Muscle layer of colon (tissue), 2 donors: ENCODE results near the gene FSD1.

Source experiments
- H3K27ac ChIP-seq: one replicate; pipeline ENCODE4 v1.7.0; 2013; ENCODE audit warnings: low read depth, mild to moderate bottlenecking, low read length, moderate library complexity
- H3K27me3 ChIP-seq, 2 donors: one replicate each; pipeline ENCODE4 v1.7.0; 2013; ENCODE audit warnings: low read length in 2 of 2, mild to moderate bottlenecking in 2 of 2; ENCODE audit not compliant: insufficient read depth in 2 of 2, control insufficient read depth in 1 of 2
- H3K36me3 ChIP-seq: one replicate; pipeline ENCODE4 v1.7.0; 2013; ENCODE audit warnings: mild to moderate bottlenecking, low read length; ENCODE audit not compliant: insufficient read depth
- H3K4me1 ChIP-seq: one replicate; pipeline ENCODE4 v1.7.0; 2013; ENCODE audit warnings: mild to moderate bottlenecking, low read length; ENCODE audit not compliant: insufficient read depth
- H3K4me3 ChIP-seq, 2 donors: one replicate each; pipeline ENCODE4 v1.7.0; 2013; ENCODE audit warnings: low read length in 2 of 2, low read depth in 1 of 2, mild to moderate bottlenecking in 1 of 2, moderate library complexity in 1 of 2
- H3K9ac ChIP-seq: one replicate; pipeline ENCODE4 v1.7.0; 2013; ENCODE audit warnings: low read length
- H3K9me3 ChIP-seq: one replicate; pipeline ENCODE4 v1.7.0; 2013; ENCODE audit warnings: mild to moderate bottlenecking, low read length
- donor health status: abdominal sarcoma.
- donor health status: Adenocarcinoma of cecum.

Gene FSD1

GRCh38 chr19:4350726-4351125 is 46.3 kb downstream of the FSD1 start:
- no peak overlapping the region for H3K27ac ChIP-seq

GRCh38 chr19:4352701-4353121 is 48.3 kb downstream of the FSD1 start:
- H3K9me3 ChIP-seq = no peaks in the 10 kb centered on the region
- no peaks in the 10 kb centered on the region for H3K27me3 ChIP-seq
- no peak overlapping the region for H3K27ac ChIP-seq
- peaks cover 6% of the 10 kb centered on the region for H3K36me3 ChIP-seq
- no peaks in the 10 kb centered on the region for H3K4me1 ChIP-seq
- H3K9ac ChIP-seq = no peak overlapping the region
- H3K4me3 ChIP-seq = no peak overlapping the region

More at GRCh38 chr19:4350726-4351125, 46.3 kb downstream of the FSD1 start:
- H3K27me3 ChIP-seq = no peaks in the 10 kb centered on the region
- H3K4me1 ChIP-seq = no peaks in the 10 kb centered on the region
- H3K36me3 ChIP-seq = peaks cover 17% of the 10 kb centered on the region
- no peak overlapping the region for H3K9ac ChIP-seq
- no peak overlapping the region for H3K4me3 ChIP-seq
- no peaks in the 10 kb centered on the region for H3K9me3 ChIP-seq

GRCh38 chr19:4354282-4354681 is 49.9 kb downstream of the FSD1 start:
- no peaks in the 10 kb centered on the region for H3K27me3 ChIP-seq
- H3K4me3 ChIP-seq = no peak overlapping the region
- H3K36me3 ChIP-seq = peaks cover 13% of the 10 kb centered on the region
- no peaks in the 10 kb centered on the region for H3K4me1 ChIP-seq
- no peak overlapping the region for H3K27ac ChIP-seq
- no peak overlapping the region for H3K9ac ChIP-seq
- no peaks in the 10 kb centered on the region for H3K9me3 ChIP-seq

- Histone ChIP-seq H3K4me1 (no peaks in the 10 kb centered on the region), H3K27me3 (no peaks in the 10 kb centered on the region), H3K9me3 (no peaks in the 10 kb centered on the region), H3K9ac (no peak overlapping the region), H3K27ac (no peak overlapping the region), H3K4me3 (no peak overlapping the region), H3K36me3 (peaks cover 19% of the 10 kb centered on the region)
These were observed 50.5 kb downstream of the FSD1 start for GRCh38 chr19:4354897-4355296.

- H3K9ac ChIP-seq = no peak overlapping the region
- H3K9me3 ChIP-seq = no peaks in the 10 kb centered on the region
- H3K36me3 ChIP-seq = peaks cover 22% of the 10 kb centered on the region
- H3K4me1 ChIP-seq = no peaks in the 10 kb centered on the region
- no peak overlapping the region for H3K4me3 ChIP-seq
- H3K27me3 ChIP-seq = no peaks in the 10 kb centered on the region
- H3K27ac ChIP-seq = no peak overlapping the region
These were observed 52.8 kb downstream of the FSD1 start for GRCh38 chr19:4357095-4357797.

- no peaks in the 10 kb centered on the region for H3K4me1 ChIP-seq
- H3K27ac ChIP-seq = no peak overlapping the region
- no peaks in the 10 kb centered on the region for H3K27me3 ChIP-seq
- H3K9me3 ChIP-seq = no peaks in the 10 kb centered on the region
- H3K9ac ChIP-seq = no peak overlapping the region
- H3K4me3 ChIP-seq = no peak overlapping the region
- H3K36me3 ChIP-seq = peaks cover 29% of the 10 kb centered on the region
These were observed 53.5 kb downstream of the FSD1 start for GRCh38 chr19:4357921-4358326.

GRCh38 chr19:4358709-4359626 is 54.6 kb downstream of the FSD1 start:
- H3K9me3 ChIP-seq = no peaks in the 10 kb centered on the region
- no peak overlapping the region for H3K27ac ChIP-seq
- H3K9ac ChIP-seq = no peak overlapping the region
- no peaks in the 10 kb centered on the region for H3K27me3 ChIP-seq
- no peak overlapping the region for H3K4me3 ChIP-seq
- peaks cover 39% of the 10 kb centered on the region for H3K36me3 ChIP-seq
- H3K4me1 ChIP-seq = no peaks in the 10 kb centered on the region

DNA sequence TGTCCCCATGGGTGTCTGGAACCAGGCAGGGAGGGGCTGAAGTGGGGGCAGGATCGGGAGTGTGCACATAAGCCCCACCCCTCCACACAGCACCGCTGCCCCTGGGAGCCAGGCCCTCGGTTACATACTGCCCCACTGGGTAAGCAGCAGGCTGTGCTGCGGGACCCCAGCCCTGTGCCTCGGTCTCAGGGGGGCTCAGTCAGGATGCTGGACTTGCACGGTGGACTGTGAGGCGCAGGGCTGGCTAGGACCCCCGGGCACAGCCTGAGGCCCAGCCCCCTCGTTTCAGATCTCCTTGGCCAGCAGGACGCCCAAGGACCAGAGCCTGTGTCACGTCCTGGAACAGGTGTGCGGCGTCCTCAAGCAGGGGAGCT is 55.2 kb downstream of the FSD1 start:
- Histone ChIP-seq H3K4me3 (no peak overlapping the region), H3K27ac (no peak overlapping the region), H3K27me3 (no peaks in the 10 kb centered on the region), H3K9ac (no peak overlapping the region), H3K9me3 (no peaks in the 10 kb centered on the region), H3K4me1 (no peaks in the 10 kb centered on the region), H3K36me3 (peaks cover 41% of the 10 kb centered on the region)

DNA sequence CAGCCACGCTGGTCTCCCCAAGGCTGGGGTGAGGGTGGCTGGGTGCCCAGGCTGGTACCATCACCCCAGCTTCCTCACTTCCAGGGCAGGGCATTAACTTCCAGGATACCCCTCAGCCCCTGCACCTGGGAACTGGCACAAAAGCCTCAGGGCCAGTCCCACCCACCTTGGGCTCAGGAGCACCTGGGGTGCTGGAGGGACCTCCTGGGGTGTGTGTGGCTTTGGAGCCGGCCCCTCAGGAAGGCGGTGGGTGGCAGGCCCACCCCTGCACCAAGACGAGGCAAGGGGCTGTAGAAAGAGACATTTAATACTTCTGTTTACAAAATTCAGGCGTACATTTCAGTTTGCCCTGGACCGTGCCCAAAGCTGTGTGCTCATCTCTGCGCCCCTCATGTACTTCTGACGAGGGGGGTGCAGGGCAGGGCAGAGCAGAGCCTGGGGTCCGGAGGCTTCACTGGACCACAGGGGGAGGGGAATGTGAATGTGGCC is 55.7 kb downstream of the FSD1 start:
- H3K9me3 ChIP-seq = no peaks in the 10 kb centered on the region
- peaks cover 44% of the 10 kb centered on the region for H3K36me3 ChIP-seq
- no peaks in the 10 kb centered on the region for H3K4me1 ChIP-seq
- H3K4me3 ChIP-seq = no peak overlapping the region
- no peaks in the 10 kb centered on the region for H3K27me3 ChIP-seq
- H3K27ac ChIP-seq = no peak overlapping the region
- no peak overlapping the region for H3K9ac ChIP-seq

DNA sequence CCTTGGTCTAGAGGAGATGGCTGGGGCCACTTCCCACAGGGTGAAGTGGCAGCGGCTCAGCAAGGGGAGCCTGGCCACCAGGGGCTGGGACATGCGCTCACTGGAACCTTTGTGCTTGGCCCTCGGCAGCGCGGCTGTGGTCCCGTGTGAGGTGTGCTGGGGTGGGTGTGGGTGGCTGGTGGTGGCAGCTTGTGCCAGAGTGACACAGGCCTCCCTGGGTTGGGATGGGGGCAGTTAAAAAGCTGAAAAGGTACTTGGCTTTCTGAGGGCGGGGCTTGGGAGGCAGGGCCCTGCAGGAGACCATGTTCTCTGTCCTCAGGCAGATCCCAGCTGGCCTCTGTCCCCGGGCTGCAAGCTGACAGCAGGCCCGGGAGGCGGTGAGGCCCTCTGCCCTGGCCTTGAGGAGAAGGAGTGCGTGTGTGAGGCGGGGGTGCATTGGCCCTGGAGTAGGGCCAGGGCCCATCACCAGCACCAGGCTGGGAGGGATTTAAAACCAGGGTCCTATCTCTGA is 56.3 kb downstream of the FSD1 start:
- H3K27ac ChIP-seq = no peak overlapping the region

DNA sequence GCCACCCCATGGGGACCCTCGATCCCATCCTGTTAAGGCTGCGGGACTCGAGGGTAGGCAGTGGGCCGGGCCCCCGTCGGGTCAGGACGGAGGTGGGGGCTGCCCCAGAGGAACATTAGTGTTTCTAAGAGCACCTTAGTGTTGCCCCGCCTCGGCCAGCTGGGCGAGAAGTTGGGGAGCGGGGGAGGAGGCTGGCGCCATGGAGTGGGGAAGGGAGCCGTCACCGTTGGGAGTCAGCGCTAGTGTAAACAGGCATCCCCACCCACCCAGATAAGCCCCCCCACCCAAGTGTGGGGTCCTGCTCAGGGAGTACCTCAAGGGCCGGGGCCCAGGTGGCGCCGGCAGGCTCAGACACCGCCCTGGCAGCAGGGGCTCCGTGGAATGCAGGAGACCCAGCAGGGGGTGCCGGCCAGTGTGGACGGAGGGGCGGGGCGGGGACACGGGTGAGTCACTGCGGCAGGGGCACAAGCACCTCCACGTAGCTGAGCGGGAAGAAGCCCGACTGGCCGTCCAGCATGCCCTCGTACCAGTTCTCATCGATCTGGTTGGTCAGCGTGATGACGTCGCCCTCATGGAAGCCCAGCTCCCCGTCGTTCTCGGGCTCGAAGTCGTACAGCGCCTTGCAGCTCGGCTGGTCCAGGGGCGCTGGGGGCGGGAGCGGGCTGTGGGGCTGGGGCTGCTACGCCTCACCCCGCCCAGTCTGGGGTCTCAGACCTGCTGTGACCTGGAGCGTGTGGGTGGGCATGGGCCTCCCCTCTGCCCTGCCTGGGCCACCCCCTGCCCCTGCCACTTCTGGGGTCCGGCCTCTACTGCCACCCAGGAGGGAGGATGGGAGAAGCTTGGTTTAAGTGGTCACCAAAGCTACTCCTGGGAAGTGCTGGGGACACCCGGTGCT is 57.0 kb downstream of the FSD1 start:
- Histone ChIP-seq H3K27ac (no peak overlapping the region), H3K9ac (no peak overlapping the region), H3K36me3 (peaks cover 56% of the 10 kb centered on the region), H3K4me3 (no peak overlapping the region), H3K9me3 (no peaks in the 10 kb centered on the region), H3K27me3 (no peaks in the 10 kb centered on the region), H3K4me1 (no peaks in the 10 kb centered on the region)

More for the DNA sequence above, 56.3 kb downstream of the FSD1 start:
- H3K36me3 ChIP-seq = peaks cover 49% of the 10 kb centered on the region
- H3K4me1 ChIP-seq = no peaks in the 10 kb centered on the region
- no peak overlapping the region for H3K9ac ChIP-seq
- H3K4me3 ChIP-seq = no peak overlapping the region
- H3K9me3 ChIP-seq = no peaks in the 10 kb centered on the region
- H3K27me3 ChIP-seq = no peaks in the 10 kb centered on the region
